Keratinocyte (primary cell): ENCODE measurements around the gene MORN2.

Experiments used
- EZH2 ChIP-seq: IDR thresholded peaks from one replicate; pipeline ENCODE4 v1.6.1; 2012; ENCODE audit warnings: inconsistent platforms, mild to moderate bottlenecking, low read length, moderate library complexity
- TF ChIP-seq, protein P1 (sequence below), 3 experiments: IDR thresholded peaks in 1 of 3; conservative IDR thresholded peaks in 1 of 3; optimal IDR thresholded peaks in 1 of 3; 2 replicates in 2 of 3; 3 replicates in 1 of 3; pipeline versions ENCODE3 to v1.5.1; 2011; ENCODE audit warnings: low read length in 3 of 3, mild to moderate bottlenecking in 3 of 3, moderate library complexity in 2 of 3, control low read depth in 1 of 3, inconsistent platforms in 1 of 3; ENCODE audit not compliant: insufficient read depth in 2 of 3; ENCODE audit errors: extremely low read depth in 1 of 3

DNA sequence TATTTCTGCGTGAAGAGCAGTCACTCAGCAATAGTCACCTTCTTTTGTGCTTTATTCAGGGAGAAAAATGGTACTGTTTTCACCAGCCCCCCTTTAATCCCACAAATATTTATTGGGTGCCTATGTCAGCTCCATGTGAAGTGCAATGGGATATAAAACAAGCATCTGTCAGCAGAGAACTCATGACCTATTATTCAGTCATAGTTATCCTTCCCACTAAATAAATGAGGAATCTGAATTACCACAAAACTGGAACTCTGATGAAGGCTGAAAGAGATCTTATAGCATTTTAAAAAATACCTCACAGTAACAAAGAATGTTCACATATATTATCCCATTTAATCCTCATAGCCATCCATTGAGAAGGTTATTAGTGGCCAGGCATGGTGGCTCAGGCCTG, 45.8 kb upstream of the MORN2 start:
- TF ChIP-seq, protein P1, sequence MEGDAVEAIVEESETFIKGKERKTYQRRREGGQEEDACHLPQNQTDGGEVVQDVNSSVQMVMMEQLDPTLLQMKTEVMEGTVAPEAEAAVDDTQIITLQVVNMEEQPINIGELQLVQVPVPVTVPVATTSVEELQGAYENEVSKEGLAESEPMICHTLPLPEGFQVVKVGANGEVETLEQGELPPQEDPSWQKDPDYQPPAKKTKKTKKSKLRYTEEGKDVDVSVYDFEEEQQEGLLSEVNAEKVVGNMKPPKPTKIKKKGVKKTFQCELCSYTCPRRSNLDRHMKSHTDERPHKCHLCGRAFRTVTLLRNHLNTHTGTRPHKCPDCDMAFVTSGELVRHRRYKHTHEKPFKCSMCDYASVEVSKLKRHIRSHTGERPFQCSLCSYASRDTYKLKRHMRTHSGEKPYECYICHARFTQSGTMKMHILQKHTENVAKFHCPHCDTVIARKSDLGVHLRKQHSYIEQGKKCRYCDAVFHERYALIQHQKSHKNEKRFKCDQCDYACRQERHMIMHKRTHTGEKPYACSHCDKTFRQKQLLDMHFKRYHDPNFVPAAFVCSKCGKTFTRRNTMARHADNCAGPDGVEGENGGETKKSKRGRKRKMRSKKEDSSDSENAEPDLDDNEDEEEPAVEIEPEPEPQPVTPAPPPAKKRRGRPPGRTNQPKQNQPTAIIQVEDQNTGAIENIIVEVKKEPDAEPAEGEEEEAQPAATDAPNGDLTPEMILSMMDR (optimal IDR thresholded peaks at IDR 0.05 in 1 of 3, IDR thresholded peaks at IDR 0.05 in 1 of 3, conservative IDR thresholded peaks at IDR 0.05 in 1 of 3; ENCODE audit: extremely low read depth in 1 of 3, insufficient read depth in 2 of 3, low read length in 3 of 3) = no peak
- no peak for TF ChIP-seq EZH2
